HG02973 (cell line): Measurements from ENCODE around the gene INPP5J.
A peak's percentile ranks its signal among the peaks of the same experiment; 100 is the strongest.
"Not testable (repeated sequence)": the region's sequence is repeated elsewhere in the genome, so short reads cannot be mapped to it uniquely, and the experiment has no call there.

Experiments used
- ATAC-seq: cut with Tn5 transposase; IDR thresholded peaks from one replicate; pipeline ENCODE4 v1.9.1; 2021; ENCODE audit warnings: moderate library complexity; ENCODE audit not compliant: unreplicated experiment

The INPP5J gene, protein sequence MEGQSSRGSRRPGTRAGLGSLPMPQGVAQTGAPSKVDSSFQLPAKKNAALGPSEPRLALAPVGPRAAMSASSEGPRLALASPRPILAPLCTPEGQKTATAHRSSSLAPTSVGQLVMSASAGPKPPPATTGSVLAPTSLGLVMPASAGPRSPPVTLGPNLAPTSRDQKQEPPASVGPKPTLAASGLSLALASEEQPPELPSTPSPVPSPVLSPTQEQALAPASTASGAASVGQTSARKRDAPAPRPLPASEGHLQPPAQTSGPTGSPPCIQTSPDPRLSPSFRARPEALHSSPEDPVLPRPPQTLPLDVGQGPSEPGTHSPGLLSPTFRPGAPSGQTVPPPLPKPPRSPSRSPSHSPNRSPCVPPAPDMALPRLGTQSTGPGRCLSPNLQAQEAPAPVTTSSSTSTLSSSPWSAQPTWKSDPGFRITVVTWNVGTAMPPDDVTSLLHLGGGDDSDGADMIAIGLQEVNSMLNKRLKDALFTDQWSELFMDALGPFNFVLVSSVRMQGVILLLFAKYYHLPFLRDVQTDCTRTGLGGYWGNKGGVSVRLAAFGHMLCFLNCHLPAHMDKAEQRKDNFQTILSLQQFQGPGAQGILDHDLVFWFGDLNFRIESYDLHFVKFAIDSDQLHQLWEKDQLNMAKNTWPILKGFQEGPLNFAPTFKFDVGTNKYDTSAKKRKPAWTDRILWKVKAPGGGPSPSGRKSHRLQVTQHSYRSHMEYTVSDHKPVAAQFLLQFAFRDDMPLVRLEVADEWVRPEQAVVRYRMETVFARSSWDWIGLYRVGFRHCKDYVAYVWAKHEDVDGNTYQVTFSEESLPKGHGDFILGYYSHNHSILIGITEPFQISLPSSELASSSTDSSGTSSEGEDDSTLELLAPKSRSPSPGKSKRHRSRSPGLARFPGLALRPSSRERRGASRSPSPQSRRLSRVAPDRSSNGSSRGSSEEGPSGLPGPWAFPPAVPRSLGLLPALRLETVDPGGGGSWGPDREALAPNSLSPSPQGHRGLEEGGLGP

DNA sequence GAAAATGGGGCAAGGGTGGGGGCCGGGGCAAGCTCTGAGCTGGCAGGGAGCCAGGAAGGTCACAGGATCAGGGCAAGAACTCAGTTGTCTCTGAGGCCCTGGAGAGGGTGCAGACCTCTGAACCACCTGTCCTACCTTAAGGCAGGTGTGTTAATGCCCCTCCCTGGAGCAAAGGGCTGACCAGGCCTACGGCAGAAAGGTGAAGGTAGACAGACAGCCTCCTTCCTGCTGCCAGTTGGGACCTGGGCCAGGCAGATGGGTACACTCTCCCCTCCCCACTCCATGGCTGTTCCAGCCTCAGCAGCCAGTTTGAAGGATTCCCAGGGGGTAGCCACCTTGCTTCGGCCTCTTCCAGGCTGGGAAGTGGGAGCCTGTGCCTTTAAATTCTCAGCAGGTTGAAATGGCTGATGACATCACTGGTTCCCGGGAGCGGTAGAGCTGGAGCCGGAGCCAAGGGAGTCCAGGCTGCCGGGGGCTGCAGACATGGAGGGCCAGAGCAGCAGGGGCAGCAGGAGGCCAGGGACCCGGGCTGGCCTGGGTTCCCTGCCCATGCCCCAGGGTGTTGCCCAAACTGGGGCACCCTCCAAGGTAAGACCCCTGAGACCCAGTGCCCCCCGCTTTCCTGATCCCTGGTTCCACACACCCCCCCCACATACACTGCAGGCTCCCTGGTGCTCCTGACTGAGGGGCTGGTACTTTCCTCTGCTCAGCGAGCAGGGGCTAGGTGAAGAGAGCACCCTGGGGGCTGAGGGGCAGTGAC is at the start of gene INPP5J:
Gene INPP5J (plus strand): TSS at position 435 of the 760 bp plus-strand sequence. CDS start 49 bp downstream, at position 484.
- ATAC-seq, result no peak

DNA sequence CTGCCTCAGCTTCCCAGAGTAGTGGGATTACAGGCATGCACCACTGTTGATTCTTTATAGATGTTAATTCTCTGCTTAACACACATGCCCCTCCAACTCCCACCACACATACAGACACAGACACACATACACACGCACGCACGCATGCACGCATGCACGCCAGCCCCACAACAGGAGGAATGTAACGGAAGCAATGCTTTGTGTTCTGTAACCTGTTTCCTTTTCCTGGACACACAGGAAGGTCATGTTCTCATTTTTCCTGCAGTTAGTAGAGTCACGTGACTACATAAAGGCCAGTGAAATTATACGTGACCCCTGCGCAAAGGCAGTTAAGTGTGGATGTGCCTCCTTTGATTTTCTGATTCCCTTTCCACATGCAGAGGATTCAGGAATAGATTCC is 49.6 kb upstream of the INPP5J start:
- not testable (repeated sequence) for ATAC-seq

DNA sequence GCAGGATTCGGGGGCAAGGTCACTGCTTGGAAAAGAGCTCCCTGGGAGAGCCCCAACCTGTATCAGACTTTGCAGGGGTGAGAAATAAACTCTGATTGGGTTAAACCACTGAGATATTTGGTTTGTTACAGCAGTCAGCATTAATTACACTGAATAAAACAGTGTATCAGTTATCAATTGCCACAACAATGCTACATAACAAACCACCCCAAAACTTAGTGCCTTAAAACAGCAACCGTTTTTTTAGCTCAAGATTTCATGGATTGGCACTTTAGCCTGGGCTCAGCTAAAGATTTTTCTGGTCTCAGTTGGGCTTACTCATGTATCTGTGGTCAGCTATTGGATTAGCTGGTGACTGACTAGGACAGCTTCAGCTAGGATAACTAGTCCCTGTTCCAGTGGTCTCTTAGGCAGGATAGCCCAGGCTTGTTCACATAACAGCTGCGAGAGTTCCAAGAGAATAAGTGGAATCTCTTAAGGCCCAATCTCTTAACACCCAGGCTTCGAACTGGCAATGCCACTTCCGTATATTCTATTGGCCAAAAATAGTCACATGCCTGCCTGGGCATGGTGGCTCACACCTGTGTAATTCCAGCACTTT is 49.1 kb upstream of the INPP5J start:
- not testable (repeated sequence) for ATAC-seq

DNA sequence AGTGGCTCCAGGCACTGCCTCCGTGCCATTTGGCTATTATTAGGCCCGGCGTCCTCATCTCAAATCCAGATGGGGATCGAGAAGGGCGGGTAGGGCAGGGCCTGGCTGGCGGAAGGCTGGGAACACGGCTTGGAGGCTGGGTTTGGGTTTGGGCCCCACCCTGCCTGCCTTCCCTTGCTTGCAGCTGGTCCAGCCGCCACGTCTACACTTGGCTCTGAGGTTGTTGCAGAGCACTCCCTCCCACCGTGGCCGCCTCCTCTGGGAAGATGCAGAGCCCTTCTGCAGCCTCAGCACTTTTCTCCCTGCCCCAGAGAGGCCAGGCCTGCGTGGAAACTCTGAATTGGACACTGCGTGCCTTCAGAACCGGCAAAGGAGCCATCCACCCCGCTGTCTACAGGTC is 46.8 kb upstream of the INPP5J start:
- ATAC-seq, result no peak

DNA sequence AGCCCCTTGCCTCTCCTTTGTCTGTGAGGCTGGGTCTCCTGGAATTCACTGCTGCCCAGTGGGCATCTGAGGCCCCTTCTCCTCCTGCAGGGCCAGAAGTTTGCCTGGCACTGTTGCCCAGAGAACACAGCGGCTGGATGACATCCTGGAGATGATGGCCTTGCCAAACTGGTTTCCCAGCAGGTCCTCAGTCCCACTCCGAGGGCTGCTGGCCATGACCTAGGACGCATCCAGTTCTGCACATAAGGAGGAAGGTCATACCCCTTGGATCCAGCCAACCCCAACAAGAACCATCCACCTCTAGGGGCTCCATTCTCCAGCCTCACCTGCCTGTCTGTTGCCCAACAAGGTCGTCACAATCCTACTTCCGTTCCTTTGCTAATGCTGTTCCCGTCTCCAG is 45.1 kb upstream of the INPP5J start:
- ATAC-seq, result no peak

DNA sequence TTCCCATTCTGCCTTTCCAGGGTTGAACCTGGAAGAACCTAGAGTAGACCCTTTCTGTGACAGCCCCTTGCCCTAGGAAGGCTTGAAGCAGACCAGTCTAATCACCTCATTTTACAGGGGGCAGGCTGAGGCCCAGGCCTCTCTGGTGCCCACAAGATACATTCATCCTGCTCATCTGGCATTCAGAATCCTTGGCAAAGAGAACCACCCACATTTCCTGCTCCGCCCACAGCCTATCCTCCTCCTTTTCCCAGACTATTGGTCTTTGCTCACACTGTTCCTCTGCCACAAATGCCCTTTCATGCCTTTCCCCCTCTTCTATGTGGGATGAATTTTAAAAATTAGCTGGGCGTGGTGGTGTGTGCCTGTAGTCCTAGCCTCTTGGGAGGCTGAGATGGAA is 44.4 kb upstream of the INPP5J start:
- not testable (repeated sequence) for ATAC-seq

DNA sequence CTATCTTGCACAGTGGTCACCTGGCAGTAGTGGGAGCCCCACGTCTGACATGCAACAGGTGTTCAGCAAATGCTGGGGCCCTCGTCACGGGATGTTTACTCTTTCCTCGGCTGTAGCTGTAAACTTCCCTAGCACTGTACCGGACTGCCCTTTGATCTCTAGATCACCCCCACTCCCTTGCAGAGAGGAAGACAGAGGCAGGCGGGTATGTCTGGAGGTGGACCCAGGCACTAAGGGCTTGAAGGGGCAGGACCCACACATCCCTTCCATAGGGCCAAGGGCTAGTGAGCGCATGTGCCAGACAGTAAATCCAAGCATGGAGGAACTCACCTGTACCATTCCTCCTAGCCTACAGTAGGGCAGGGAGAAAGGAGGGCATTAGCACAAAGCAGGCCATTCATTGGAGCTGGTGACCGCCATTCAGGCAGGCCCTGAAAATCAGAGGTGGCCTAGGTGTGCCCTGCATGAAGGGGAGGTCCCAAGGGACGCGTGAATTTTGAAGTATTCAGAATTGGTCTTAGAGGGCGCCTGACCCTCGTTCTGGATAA is 43.6 kb upstream of the INPP5J start:
- ATAC-seq, result no peak

DNA sequence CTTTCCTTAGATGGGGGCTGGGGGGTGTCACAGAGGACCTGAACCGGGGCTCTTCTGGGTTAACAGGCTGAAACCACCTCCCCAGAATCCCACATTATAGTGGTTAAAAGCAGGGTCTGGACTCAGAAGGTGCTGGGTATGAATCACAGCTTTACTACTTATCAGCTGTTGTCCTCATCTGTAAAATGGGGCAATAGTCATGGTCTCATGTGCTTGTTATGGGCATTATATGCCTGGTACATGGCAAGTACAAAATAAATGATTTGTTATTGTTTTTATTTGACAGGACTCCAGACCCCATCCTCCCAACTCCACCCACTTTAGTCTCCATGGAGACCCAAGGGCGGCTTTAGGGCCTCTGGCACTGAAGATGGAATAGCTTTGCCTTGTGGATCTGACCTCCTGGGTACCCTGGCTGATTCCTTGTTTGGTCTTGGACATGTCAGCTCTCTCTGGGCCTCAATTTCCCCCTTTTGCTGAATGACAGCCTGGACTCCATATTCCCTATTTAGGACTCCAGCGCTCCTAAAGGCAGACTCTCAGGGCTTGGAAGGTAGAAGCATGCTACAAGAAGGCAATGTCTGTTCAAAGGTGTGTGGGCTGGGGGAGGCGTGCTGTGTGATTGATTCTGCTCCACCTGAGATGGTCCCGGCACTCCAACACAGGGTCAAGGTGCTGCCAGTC is 42.5 kb upstream of the INPP5J start:
- no peak for ATAC-seq

DNA sequence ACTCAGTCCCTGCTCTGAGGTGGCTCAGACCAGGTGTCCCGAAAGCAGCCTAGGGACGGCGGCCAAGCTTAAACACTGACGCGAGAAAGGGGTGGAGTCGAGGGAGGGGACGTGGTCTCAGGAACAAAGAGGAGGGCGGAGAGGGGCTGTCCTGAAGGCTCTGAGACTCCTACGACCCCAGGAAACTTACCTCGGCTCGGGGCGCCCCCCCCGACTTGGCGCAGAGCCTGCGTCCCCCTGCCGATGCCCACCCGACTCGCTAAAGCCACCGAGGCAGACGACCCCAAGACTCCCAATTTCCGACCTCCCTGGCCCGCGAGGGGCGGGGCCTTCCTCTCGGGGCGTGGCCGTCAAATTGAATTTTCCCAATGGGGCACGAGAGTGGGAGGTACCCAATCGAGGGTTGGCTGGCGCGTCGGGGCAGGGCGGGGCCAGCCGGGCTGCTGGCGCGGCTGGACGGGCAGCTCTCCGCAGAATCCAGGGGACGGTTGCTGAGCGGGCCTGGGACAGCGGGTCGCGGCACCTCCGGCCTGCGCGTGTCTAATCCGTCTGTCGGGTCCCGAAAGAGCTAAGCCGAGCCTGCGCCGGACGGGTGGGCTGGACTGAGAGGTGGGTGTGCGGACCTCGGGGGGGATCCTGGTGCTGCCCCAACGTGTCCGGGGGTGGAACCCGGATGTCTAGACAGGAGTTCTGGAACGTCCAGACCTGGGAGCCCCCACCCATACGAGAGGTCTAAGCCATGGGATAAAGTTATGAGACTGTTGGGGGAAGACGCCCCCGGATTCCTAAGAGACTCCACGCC is 41.7 kb upstream of the INPP5J start, which contains the start of gene SMTN:
Gene SMTN (plus strand): TSS at position 471 of the 802 bp plus-strand sequence. CDS start 1,941 bp downstream, outside the sequence.
- peak; percentile 44 for ATAC-seq

DNA sequence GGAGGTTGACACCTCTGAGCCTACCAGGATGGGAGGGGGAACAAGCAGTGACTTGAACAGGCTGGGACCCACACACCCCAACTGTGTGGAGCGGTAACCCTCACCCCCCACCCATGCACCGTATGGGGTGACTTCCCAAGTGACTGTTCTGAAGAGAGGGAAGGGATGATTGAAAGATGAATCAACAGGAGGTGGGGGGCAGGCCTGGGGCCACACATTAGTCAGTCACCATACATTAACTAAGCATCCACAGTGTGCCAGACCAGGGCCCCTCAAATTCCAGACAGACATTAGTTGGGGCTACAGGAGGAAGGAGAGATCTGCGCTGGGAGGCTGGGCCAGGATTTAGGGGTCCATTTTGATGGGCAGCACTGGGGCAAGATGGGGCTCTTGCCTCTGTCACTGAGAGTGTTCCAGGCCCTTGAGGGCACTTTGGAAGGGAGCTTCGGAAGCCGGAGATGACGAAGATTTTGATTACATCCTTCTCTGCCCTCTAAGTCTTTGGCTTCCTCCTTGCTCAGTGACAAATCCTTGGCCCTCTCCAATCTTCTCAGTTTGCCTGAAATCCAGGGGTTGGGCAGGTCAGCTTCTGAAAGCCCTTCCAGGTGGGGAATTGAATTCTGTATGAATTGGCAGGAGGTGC is 40.7 kb upstream of the INPP5J start:
- ATAC-seq, result no peak

DNA sequence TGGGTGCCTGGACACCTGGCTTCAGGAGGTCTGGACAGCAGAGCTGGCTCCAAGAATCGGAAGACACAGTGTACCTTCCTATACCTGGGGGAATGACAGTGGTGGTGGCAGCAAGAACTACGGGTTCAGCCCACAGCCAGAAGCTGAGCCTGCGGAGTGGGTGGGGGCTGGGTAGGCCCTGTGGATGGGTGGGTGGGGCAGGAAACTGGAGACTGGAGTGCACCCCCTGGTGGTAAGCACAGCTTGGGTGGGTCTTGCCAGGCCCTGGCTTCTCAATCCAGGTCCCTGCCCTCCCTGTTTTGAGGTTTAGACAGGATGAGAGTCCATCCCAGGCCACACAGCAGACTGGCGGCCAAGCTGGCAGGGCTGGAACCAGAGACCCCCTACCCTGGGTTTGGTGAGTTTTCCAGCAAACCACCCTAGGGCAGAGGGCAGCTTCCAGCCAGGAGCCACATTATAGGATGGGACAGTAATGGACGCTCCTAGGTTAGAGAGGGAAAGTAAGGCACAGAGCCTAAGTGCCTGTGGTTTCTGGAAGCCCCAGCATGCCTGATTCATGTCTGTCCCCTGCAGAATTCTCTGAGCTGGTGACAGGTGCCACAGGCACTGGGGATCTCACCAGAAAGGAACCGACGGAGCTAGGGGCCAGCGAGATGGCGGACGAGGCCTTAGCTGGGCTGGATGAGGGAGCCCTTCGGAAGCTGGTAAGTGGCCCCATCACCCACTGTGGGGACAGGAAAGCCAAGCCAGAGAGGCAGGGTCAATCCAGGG is 40.0 kb upstream of the INPP5J start:
- ATAC-seq, result no peak

DNA sequence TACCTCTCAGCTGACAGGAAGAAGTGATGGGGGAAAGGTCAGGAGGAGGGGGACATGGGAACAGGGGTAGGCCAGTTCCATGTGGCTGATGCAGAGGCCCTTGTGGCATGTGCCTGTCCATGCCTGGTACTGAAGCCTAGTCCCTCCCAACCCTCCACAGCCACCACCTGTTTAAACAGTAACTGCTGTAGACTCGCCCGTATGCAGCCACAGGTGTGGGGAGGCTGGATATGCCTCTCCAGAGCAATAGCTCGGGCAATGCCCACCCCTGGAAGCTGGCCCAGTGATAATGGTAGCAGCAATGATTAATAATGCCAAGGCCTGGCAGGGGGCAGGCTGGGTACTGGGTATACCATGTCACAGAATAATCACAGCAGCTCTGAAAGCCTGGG is 39.4 kb upstream of the INPP5J start:
- ATAC-seq, result no peak

DNA sequence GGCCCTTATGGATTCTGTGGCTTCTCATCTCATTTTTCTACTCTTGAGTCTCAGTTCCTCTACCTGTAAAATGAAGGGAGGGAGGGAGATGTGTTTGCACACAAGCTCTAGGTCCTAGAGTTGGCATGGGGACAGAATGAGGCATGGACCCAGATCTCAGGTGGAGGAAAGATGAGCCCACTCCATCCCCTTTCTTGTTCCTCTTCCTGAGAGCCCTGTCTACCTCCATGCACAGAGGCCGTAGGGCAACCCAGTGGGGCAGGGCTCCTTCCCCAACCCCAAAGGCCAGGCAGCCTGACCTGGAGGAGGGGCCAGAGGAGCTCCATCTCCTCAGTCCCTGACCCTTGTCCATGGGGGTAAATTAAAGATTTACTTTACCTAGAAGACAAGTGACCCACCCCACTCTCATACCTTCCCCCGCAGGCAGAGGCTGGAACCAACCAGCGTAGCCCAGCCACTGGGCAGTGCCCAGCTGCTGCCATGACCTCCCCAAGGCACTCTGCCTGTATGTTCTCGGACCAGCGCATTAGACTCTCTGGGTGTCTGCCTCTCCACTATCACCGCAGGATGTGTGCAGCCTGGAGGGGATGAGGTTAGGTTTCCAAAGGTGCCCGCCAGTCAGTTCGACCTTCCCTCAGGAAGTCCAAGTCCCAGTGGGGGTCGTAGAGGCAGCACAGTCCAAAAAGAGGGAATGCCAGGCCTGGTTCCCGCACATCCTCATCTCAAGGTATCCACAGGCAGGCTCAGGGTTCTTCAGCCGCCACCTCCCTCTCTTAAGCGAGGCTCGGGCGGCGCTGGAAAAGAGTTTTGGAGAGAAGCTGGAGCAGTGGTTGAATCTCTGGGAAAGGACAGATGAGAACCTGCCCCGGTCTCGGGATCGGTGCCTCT is 38.6 kb upstream of the INPP5J start:
- peak; percentile 2 for ATAC-seq

DNA sequence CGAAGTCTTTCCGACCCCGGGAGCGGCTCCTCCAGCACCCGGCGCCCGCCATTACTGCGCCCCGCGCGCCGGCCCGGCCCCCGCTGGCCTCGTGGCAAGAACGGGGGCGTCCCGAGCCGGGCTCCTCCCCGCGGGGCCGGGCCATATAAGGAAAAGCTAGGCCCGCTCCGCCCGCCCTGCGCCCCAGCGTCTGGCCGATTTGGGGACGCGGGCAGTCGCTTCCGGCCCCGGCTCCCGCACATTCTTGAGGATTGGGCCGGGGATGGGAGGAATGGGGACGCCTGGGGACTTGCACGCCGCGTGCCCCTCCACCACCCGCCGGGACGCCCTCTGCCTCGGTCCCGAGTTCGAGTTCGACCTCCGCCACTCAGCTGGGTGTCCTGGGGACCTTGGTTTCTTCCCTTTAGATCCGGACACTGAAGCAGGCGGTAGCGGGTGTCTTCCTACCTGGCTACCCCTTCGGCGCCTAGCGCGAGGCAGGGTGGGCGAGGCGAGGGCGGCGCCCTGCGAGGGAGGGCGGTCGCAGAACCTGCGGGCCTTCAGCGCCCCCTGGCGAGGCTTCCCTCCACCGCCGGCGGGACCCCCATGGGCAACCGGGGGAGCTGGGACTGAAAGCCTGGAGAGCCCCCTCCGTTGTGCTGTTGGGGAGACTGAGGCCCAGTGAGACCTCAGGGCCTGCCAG is 37.8 kb upstream of the INPP5J start:
- ATAC-seq, result peak; percentile 61

DNA sequence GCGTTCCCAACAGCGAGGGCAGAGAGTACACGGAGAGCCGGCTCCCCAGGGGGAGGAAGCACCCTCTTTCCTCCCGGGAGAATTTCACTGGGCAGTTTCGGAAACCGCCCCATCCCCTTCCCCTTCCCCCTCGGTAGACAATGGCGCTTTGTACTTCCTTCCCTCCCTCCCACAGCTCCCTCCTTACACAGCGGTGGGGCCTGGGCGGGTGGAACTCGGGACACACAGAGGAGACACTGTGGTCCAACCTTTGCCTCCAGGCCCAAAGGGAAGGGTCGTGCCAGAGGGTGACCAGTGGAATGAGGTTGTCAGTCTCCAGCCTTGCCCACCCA is 37.3 kb upstream of the INPP5J start:
- no peak for ATAC-seq

DNA sequence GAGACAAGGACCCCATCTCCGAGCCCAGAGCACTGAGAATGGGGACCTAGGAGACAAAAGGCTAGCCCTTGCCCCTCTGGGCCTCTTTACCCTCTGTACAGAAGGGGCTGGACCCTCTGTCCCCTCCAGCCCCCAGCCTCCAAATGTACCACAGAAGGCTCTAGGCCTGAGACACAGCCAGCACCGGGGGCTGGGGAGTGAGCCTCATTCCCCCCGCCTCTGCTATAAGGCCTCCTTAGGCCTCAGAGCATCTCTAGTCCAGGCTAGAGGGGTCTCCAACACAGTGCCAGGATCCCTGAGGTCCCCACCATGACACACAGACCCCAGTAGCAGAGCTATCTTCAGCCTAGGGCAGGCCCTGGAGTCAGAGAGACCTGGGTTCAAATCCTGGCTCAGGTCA is 36.8 kb upstream of the INPP5J start:
- ATAC-seq, result no peak
